Lower leg skin (tissue), 3 donors: Measurements from ENCODE around the gene PDE8B.

Experiments used
- POLR2A ChIP-seq, 2 donors: fragments of 450-650 bp; IDR thresholded peaks; one replicate each; pipeline ENCODE4 v1.6.1; 2016 to 2017; ENCODE audit warnings: antibody characterized with exemption in 2 of 2, mild to moderate bottlenecking in 1 of 2, moderate library complexity in 1 of 2
- TF ChIP-seq, protein P1 (sequence below), 3 donors: fragments of 450-650 bp; IDR thresholded peaks; one replicate each; pipeline ENCODE4 v1.5.1; 2016; ENCODE audit warnings: antibody characterized with exemption in 3 of 3, mild to moderate bottlenecking in 3 of 3, moderate library complexity in 2 of 3

DNA sequence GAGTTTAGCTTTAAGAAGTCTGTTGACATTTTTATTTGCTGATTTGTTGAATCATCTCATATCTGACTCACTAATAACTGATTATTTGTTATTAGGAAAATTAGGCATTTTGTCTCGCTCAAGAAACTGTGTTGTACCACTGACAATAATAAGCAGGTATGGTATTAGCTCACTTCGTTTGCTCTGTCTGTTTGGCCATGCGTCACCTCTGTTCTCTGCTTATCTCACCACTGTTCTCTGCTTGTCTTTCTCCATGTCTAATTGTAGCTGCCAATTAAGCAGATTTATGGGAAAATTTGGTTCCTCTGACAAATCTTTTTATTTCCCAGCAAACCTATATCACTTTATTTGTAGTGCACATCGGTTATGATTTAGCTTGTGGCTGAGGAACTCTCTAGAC, 142.8 kb downstream of the PDE8B start:
- TF ChIP-seq, protein P1, sequence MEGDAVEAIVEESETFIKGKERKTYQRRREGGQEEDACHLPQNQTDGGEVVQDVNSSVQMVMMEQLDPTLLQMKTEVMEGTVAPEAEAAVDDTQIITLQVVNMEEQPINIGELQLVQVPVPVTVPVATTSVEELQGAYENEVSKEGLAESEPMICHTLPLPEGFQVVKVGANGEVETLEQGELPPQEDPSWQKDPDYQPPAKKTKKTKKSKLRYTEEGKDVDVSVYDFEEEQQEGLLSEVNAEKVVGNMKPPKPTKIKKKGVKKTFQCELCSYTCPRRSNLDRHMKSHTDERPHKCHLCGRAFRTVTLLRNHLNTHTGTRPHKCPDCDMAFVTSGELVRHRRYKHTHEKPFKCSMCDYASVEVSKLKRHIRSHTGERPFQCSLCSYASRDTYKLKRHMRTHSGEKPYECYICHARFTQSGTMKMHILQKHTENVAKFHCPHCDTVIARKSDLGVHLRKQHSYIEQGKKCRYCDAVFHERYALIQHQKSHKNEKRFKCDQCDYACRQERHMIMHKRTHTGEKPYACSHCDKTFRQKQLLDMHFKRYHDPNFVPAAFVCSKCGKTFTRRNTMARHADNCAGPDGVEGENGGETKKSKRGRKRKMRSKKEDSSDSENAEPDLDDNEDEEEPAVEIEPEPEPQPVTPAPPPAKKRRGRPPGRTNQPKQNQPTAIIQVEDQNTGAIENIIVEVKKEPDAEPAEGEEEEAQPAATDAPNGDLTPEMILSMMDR (IDR thresholded peaks at IDR 0.05): no peak
- no peak for TF ChIP-seq POLR2A (IDR thresholded peaks at IDR 0.05)
